Large intestine (tissue), 12 donors: ENCODE results near the gene TMEM243. TPM values are rescaled to one million over a fixed set of nuclear protein-coding genes. Genes with fewer than 3 reads are reported as not detected.
A peak's percentile ranks its signal among the peaks of the same experiment; 100 is the strongest.
"Not testable (repeated sequence)": the region's sequence is repeated elsewhere in the genome, so short reads cannot be mapped to it uniquely, and the experiment has no call there.

Experiments used
- DNase-seq, 2 donors: peaks; one replicate each; pipeline versions ENCODE4 v3.0.0 to v3.0.0-alpha.2; 2013
- H3K27ac ChIP-seq: one replicate; pipeline ENCODE4 v1.5.1; 2013; ENCODE audit warnings: low read length
- H3K27me3 ChIP-seq: 2 replicates; pipeline ENCODE4 v1.6.1; 2013; ENCODE audit warnings: low read length; ENCODE audit not compliant: control insufficient read depth, insufficient read depth
- H3K36me3 ChIP-seq: 2 replicates; pipeline ENCODE4 v1.6.1; 2013; ENCODE audit warnings: low read length; ENCODE audit not compliant: control insufficient read depth, insufficient read depth
- H3K4me1 ChIP-seq: one replicate; pipeline ENCODE4 v1.6.1; 2013; ENCODE audit warnings: low read length; ENCODE audit not compliant: control insufficient read depth, insufficient read depth
- H3K4me3 ChIP-seq: one replicate; pipeline ENCODE4 v1.5.1; 2013; ENCODE audit warnings: low read length
- H3K9me3 ChIP-seq: one replicate; pipeline ENCODE4 v1.6.1; 2013; ENCODE audit warnings: mild to moderate bottlenecking, low read depth, low read length, moderate library complexity; ENCODE audit not compliant: control insufficient read depth
- WGBS: methylation state at CpG from one replicate; pipeline ENCODE4 v1.1.5; 2013; ENCODE audit warnings: low lambda C conversion rate; ENCODE audit not compliant: insufficient coverage; 5-methylcytosine and 5-hydroxymethylcytosine counted together
- long read RNA-seq, 11 donors: transcript quantifications; one replicate each; lab custom pipeline, GENCODE V29; 2026
- polyA plus RNA-seq: library from polyadenylated mRNA; unstranded; fragments of 120-200 nt; gene quantifications from one replicate; pipeline ENCODE4 v1.2.1, GENCODE V29; 2013

TMEM243 gene
- 54.9 TPM for polyA plus RNA-seq
- long read RNA-seq, donor 1, transcript TMEM243-201 (4 exons, 1,063 nt): major isoform, 9 of 13 reads
- long read RNA-seq, donor 1, partial matches to known transcripts: 0 of 13 reads
- long read RNA-seq, donor 1, other reads (novel, unspliced or antisense): 0 of 13 reads
- long read RNA-seq, donor 2, transcript TMEM243-203 (5 exons, 1,273 nt): minor isoform, 9 of 37 reads
- long read RNA-seq, donor 2, transcript TMEM243-201 (4 exons, 1,063 nt): major isoform, 23 of 37 reads
- long read RNA-seq, donor 2, transcript TMEM243-202 (3 exons, 601 nt): minor isoform, 5 of 37 reads
- long read RNA-seq, donor 2, partial matches to known transcripts: 0 of 37 reads
- long read RNA-seq, donor 2, other reads (novel, unspliced or antisense): 0 of 37 reads
- long read RNA-seq, donor 3, transcript TMEM243-201 (4 exons, 1,063 nt): major isoform, 27 of 63 reads
- long read RNA-seq, donor 3, transcript TMEM243-203 (5 exons, 1,273 nt): minor isoform, 13 of 63 reads
- long read RNA-seq, donor 3, partial matches to known transcripts: 23 of 63 reads
- long read RNA-seq, donor 3, other reads (novel, unspliced or antisense): 0 of 63 reads
- long read RNA-seq, donor 4, transcript TMEM243-201 (4 exons, 1,063 nt): major isoform, 5 of 5 reads
- long read RNA-seq, donor 4, partial matches to known transcripts: 0 of 5 reads
- long read RNA-seq, donor 4, other reads (novel, unspliced or antisense): 0 of 5 reads
- long read RNA-seq, donor 5, transcript TMEM243-201 (4 exons, 1,063 nt): major isoform, 5 of 10 reads
- long read RNA-seq, donor 5, partial matches to known transcripts: 0 of 10 reads
- long read RNA-seq, donor 5, other reads (novel, unspliced or antisense): 0 of 10 reads
- long read RNA-seq, donor 6, transcript TMEM243-202 (3 exons, 601 nt): minor isoform, 6 of 30 reads
- long read RNA-seq, donor 6, transcript TMEM243-201 (4 exons, 1,063 nt): major isoform, 13 of 30 reads
- long read RNA-seq, donor 6, transcript TMEM243-203 (5 exons, 1,273 nt): minor isoform, 11 of 30 reads
- long read RNA-seq, donor 6, partial matches to known transcripts: 0 of 30 reads
- long read RNA-seq, donor 6, other reads (novel, unspliced or antisense): 0 of 30 reads
- long read RNA-seq, donor 7, partial matches to known transcripts: 0 of 6 reads
- long read RNA-seq, donor 7, other reads (novel, unspliced or antisense): 0 of 6 reads
- long read RNA-seq, donor 8, transcript TMEM243-203 (5 exons, 1,273 nt): minor isoform, 14 of 35 reads
- long read RNA-seq, donor 8, transcript TMEM243-201 (4 exons, 1,063 nt): major isoform, 18 of 35 reads
- long read RNA-seq, donor 8, partial matches to known transcripts: 0 of 35 reads
- long read RNA-seq, donor 8, other reads (novel, unspliced or antisense): 0 of 35 reads
- long read RNA-seq, donor 9, transcript TMEM243-203 (5 exons, 1,273 nt): minor isoform, 12 of 27 reads
- long read RNA-seq, donor 9, transcript TMEM243-201 (4 exons, 1,063 nt): major isoform, 14 of 27 reads
- long read RNA-seq, donor 9, partial matches to known transcripts: 0 of 27 reads
- long read RNA-seq, donor 9, other reads (novel, unspliced or antisense): 0 of 27 reads
- long read RNA-seq, donor 10, transcript TMEM243-203 (5 exons, 1,273 nt): minor isoform, 15 of 37 reads
- long read RNA-seq, donor 10, transcript TMEM243-201 (4 exons, 1,063 nt): major isoform, 21 of 37 reads
- long read RNA-seq, donor 10, partial matches to known transcripts: 0 of 37 reads
- long read RNA-seq, donor 10, other reads (novel, unspliced or antisense): 0 of 37 reads
- long read RNA-seq, donor 11, transcript TMEM243-203 (5 exons, 1,273 nt): minor isoform, 8 of 19 reads
- long read RNA-seq, donor 11, transcript TMEM243-201 (4 exons, 1,063 nt): major isoform, 10 of 19 reads
- long read RNA-seq, donor 11, partial matches to known transcripts: 0 of 19 reads
- long read RNA-seq, donor 11, other reads (novel, unspliced or antisense): 0 of 19 reads

- DNase-seq: peak; percentile 67 to 82
- peaks cover 14% of the 10 kb centered on the region for H3K4me1 ChIP-seq
- H3K9me3 ChIP-seq: no peaks in the 10 kb centered on the region
- WGBS: 0% methylated on average over 2 of the region's 41 CpGs
- peak within 1 kb of the TSS; percentile 94 for H3K4me3 ChIP-seq
- peaks cover 7% of the 10 kb centered on the region for H3K27me3 ChIP-seq
- H3K27ac ChIP-seq: peak within 1 kb of the TSS; percentile 88
- H3K36me3 ChIP-seq: no peaks in the 10 kb centered on the region
Observed at GRCh38 chr7:87219545-87220025, at the start of gene TMEM243. Gene TMEM243 (minus strand): TSS chr7:87219732. CDS start chr7:87219503, 229 bp downstream.

GRCh38 chr7:87267239-87267900 lies 47.8 kb upstream of the TMEM243 start:
- no peaks in the 10 kb centered on the region for H3K9me3 ChIP-seq
- no peak for DNase-seq
- no peak overlapping the region for H3K4me3 ChIP-seq
- no peaks in the 10 kb centered on the region for H3K36me3 ChIP-seq
- H3K27me3 ChIP-seq: no peaks in the 10 kb centered on the region
- H3K27ac ChIP-seq: no peak overlapping the region
- WGBS: 86% methylated on average over 1 of the region's 3 CpGs
- H3K4me1 ChIP-seq: no peaks in the 10 kb centered on the region

GRCh38 chr7:87263537-87263936 lies 44.0 kb upstream of the TMEM243 start:
- H3K27me3 ChIP-seq: no peaks in the 10 kb centered on the region
- no peaks in the 10 kb centered on the region for H3K36me3 ChIP-seq
- H3K9me3 ChIP-seq: no peaks in the 10 kb centered on the region
- no CpG with 5 or more reads among the region's 8 CpGs for WGBS
- no peaks in the 10 kb centered on the region for H3K4me1 ChIP-seq
- no peak overlapping the region for H3K4me3 ChIP-seq
- no peak overlapping the region for H3K27ac ChIP-seq
- no peak for DNase-seq

GRCh38 chr7:87253589-87254087 lies 34.1 kb upstream of the TMEM243 start:
- H3K27ac ChIP-seq: no peak overlapping the region
- no peak overlapping the region for H3K4me3 ChIP-seq
- no peaks in the 10 kb centered on the region for H3K9me3 ChIP-seq
- H3K36me3 ChIP-seq: no peaks in the 10 kb centered on the region
- H3K4me1 ChIP-seq: no peaks in the 10 kb centered on the region
- H3K27me3 ChIP-seq: no peaks in the 10 kb centered on the region
- no CpG with 5 or more reads among the region's 3 CpGs for WGBS
- no peak for DNase-seq

- H3K36me3 ChIP-seq, H3K4me3 ChIP-seq, H3K9me3 ChIP-seq, H3K4me1 ChIP-seq, H3K27ac ChIP-seq, DNase-seq, H3K27me3 ChIP-seq: not testable (repeated sequence)
- whole genome bisulfite sequencing: no CpG with 5 or more reads among the region's 5 CpGs
Observed at GRCh38 chr7:87245671-87246070, 26.1 kb upstream of the TMEM243 start.

- H3K9me3 ChIP-seq, H3K27ac ChIP-seq, H3K4me1 ChIP-seq, DNase-seq, H3K27me3 ChIP-seq, H3K36me3 ChIP-seq, H3K4me3 ChIP-seq: not testable (repeated sequence)
- no CpG with 5 or more reads among the region's 11 CpGs for WGBS
Observed at GRCh38 chr7:87238464-87239051, 19.0 kb upstream of the TMEM243 start.

GRCh38 chr7:87234949-87235348 lies 15.4 kb upstream of the TMEM243 start:
- Histone ChIP-seq H3K4me1 (peaks cover 2% of the 10 kb centered on the region), H3K27ac (no peak overlapping the region), H3K27me3 (no peaks in the 10 kb centered on the region), H3K4me3 (no peak overlapping the region), H3K36me3 (no peaks in the 10 kb centered on the region), H3K9me3 (no peaks in the 10 kb centered on the region)
- no peak for DNase-seq

- no peaks in the 10 kb centered on the region for H3K4me1 ChIP-seq
- no peak for DNase-seq
- no peaks in the 10 kb centered on the region for H3K9me3 ChIP-seq
- peaks cover 2% of the 10 kb centered on the region for H3K27me3 ChIP-seq
- H3K4me3 ChIP-seq: no peak overlapping the region
- H3K36me3 ChIP-seq: no peaks in the 10 kb centered on the region
- no peak overlapping the region for H3K27ac ChIP-seq
Observed at GRCh38 chr7:87231711-87232110, 12.2 kb upstream of the TMEM243 start.
